ENCODE results near the gene EFCAB8.

EFCAB8 gene, protein sequence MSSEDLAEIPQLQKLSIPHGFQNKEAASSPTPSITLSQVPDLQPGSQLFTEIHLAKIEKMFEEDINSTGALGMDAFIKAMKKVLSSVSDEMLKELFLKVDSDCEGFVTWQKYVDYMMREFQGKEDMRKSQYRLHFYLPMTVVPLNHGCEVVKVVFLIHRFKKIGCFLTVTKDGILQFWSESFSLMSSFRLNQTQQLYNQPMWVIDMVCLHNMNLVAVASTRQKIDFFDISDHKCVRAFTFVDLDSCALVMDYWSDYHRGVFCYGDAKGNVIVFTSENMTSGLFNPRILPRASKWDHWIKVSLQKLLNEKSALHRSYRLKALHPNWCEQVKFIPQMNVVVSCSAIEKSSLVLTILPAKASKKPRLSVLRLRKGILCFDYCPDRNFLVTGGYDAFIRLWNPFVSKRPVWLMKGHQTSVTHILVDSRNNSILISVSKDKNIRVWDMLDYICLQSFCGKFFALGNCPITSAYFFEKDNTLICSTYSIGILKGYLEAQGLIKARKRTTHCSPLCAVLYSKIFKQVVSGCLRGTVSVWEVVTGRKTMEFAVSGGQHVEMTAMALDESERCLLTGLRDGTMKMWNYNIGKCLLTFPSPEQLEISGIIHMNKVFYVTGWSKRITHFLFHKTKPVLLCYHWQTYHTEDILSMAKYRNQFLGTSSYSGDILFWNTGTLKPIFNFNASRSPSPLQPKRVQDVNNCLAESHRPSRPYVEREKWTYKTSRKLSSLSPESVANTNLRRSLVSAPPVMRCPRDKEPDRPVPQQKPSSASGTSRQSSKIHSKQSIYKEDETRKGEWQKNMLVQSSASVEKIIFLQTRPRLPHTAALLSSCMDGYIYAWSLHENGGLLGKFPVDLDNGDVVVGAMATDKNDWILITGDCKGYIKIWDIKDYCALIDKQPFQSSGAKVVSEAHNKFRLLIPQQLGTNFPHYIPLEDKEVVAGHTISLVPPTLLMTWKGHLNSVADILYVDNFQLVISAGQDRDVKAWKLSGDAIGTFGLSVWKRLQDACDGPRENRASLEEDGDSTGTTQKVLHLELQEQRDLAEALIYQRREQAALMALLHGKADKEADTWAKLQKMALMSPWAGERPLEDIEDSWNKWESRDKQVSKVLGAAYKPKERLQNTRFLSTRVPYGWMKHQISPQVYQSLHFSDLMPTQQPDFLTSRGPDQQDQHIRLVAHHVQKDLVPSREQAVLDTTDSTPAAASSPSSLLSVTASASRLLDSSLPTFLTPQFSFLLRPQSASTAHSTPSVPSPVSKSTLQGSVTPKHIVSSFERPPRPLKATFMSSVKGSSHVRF

DNA sequence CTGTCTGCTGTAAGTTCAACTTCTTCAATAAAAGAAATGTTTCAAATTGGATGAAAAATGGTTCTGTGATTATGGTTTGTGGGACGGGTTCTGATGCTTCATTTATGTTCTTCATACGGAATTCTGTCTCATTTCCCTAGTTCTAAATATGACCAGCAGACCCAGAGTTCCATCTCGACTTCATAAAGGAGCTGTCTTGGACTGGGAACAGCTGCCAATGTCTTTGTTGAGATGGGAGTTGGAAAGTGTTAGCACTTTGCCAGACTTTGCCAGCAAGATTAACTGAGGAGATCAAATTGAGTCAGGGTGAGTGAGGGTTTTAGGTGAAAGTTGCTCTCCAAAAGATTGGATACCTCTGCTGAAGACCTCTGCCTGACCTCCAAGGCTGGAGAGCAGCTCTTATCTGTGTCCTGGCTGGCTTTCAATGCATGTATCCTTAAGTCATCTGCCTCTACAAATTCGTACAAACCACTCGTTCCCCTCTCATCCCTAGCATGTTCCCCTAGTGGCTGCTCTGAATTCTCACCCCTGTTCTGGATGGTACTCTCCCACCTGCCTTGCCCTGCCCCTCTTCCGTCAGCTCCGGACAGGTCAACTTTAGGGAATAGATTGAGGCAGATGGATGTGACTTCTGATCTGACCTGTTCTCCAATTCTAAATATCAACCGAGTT lies at the start of gene EFCAB8:
EFCAB8 (plus strand) TSS at position 223 of the 672 bp plus-strand sequence. CDS start 4,870 bp downstream, outside the sequence.
- DNase-seq, result no peak

DNA sequence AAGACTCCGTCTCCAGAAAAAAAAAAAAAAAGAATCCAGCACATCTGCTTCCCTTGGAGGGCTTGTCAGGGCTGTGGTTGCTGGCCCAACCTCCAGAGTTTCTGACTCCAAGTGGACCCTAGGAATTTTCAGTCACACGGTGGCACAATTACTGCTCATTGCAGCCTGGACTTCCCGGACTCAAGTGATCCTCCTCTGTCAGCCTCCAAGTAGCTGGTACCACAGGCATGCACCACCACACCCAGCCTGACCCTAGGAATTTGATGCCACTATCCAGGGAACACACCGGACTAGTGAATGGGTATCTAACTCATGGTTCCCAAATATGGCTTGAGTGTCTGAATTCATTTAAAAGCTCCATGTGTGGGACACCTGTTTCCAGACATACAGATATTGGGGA lies 48.8 kb upstream of the EFCAB8 start:
- no peak for DNase-seq

DNA sequence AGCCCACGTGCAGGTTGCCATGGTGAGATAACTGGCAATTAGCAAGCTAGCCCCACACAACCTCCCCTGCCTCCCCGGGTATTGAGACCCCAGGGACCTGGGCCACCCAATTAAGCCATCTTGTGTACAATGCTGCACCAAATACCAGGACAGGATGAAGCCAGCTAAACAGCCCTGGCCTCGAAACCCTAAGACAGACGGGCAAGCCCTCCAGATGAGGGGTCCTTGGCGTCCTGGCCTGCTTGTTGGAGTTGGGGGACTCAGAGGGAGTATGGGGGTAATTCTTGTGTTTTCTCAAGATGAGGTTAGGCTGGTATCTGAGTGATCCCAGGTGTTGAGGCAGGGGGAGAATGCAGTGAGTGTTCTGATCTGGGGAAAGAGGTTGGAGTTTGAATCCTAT lies 47.8 kb upstream of the EFCAB8 start:
- DNase-seq, result no peak

DNA sequence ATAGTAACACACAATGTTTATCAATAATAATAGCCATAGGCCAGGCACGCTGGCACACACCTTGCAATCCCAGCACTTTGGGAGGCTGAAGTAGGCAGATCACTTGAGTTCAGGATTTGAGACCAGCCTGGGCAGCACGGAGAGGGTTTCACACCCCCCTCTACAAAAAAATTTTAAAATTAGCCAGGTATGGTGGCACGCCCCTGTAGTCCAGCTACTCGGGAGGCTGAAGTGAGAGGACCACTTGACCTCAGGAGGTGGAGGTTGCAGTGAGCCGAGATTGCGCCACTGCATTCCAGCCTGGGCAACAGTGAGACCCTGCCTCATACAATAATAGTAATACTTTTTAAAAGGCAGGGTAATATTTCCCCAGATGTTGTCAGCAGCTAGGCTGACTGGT lies 46.8 kb upstream of the EFCAB8 start:
- DNase-seq, result no peak

DNA sequence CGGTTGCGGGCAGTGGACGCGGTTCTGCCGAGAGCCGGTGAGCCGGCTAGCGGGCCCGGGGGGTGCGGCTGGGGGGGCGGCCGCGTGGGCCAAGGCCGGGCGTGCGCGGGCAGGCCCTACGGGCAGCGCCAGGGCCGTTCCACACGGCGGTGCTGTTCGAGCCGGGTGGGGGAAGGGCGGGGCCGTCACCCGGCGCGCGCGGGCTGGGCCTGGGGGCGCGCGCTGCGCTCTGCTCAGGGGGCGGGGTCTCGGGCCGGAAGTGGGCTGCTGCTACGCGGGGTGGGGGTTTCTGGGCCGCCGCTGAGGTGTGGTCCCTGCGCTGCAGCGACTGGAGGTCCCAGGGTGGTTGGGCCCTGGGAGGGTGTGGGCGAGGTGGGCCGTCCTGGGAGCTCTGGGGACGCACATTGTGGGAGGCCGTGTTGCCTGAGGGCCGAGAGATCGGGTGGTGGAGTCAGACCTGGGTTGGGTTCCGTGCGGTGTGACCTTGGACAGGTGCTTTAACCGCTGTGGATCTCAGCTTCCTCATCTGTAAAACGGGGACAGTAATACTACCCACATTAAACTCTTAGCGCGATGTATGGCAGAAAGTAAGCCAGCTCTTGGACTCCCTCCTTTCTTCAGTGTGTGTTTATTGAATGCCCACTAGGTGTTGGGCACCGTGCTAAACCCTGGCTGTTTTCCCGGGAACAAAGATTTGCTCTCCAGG lies 38.6 kb upstream of the EFCAB8 start:
- peak; percentile 79 for DNase-seq

DNA sequence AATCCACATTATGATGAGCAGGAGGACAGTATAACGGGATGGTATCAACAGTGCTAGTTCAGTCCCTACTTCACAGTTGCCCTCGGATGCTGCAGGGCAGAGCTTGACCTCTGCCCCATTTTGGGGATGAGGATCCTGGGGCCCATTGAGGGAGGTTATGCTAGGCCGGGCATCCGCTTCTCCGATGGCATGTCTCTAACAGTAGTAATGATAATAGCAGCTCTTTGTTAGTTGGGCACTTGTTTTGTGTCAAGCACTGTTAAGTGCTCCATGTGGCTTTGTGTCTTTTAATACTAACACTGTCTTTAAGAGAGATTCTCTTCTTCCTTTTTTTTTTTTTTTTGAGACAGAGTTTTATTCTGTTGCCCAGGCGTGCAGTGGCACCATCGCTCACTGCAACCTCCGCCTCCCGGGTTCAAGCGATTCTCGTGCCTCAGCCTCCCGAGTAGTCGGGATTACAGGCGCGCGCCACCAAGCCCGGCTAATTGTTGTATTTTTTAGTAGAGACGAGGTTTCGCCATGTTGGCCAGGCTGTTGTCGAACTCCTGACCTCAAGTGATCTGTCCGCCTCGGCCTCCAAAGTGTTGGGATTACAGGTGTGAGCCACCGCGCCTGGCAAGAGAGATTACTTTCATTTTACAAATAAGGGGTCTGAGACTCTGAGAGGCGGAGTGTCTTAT lies 37.9 kb upstream of the EFCAB8 start:
- DNase-seq, result no peak

DNA sequence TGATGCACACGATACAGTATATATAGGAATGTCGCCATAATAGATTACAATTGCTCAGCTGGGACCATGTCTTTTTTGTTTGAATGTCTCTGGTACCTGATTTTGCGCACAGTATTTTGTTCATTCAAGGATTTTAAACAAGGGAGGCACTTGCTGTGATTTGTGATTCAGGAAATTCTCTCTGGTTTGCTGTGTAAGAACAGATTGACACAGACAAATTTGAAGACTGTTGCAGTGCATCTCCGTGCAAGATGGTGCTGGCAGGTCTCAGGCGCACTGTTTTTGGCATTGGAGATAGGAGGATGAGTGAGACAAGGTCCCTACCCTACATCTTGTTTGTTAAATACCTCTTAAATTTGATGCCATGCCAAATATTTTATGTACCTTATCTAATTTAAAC lies 36.5 kb upstream of the EFCAB8 start:
- DNase-seq, result no peak

DNA sequence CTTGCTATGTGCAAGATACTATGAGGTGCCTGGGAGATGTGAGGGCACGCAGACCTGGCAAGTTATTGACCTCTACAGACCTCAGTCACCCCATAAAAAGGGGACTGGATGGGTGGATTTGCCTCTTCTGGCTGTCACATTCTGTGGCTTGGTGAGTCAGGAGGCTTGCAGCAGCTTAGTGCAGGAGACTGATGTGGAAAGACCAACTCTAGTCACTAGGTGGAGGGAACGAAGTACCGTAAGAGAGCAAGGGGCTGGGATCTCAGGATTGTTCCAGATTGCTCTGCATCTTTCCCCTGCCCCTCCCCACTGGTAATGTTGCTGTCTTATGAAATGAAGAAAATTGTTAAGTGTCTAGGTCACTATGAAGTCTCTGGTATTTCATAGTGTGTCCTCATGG lies 35.6 kb upstream of the EFCAB8 start:
- DNase-seq, result no peak

DNA sequence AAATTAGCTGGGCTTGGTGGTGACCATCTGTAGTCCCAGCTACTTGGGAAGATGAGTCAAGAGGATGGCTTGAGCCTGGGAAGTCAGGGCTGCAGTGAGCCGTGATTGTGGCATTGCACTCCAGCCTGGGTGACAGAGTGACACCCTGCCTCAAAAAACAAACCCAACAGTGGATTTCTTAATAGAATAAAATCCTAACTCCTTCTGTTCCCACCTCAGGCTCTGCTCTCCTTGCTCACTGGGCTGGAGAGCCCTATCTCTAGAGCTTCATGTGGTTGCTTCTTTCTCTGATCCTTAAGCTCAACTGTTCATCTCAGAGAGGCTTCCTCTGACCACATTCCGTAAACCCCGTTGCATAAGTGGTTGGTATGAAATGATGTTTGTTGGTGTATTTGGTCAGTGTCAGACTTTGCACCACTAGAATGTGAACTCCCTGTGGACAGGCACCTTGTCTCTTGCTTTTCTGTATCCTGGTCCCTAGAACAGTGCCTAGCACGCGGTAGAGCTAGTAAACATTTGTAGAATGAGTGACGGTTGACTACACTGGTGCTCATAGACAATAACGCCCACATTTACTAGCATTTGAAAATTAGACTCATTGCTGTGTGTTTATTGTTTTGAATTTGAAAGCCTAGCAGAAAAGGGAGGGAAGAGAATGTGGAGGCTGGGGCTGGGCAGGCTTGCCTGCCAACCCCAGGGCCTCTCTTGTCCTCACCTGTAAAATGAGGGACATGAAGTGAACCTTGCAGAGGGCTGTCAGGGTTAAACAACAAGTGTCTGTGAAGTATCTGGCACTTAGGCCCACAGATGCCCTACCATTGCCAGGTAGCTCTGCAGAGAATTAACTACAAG lies 34.8 kb upstream of the EFCAB8 start:
- DNase-seq, result no peak

DNA sequence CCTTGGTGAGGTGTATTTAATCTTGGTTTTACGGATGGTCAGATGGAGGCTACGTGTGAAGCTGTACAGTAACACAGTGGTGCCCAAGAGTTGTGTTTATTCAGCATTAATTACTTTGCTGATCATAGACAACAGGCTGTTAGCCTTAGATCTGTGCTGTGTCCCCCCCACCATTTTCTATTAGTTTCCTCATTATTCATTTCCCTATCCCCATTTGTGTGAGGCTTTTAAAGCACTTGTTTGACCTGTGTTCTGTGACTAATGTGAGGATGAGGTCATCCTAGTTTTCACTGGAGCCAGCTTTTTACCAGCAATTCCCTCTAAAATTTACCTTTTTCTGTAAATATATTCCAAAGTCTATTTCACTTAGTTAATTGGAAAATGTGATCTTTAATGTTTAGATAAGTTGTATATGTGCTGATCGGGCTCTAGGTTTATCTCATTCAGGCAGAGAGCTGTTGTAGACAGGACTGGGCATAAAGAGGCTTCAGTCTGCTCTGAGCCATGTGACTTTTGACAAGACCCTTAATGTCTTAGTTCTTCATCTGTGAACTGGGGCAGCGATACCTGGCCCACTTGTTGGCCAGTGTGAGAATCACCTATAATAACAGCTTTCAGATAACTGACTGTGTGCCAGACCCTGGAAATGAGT lies 30.6 kb upstream of the EFCAB8 start:
- DNase-seq, result peak; percentile 40

DNA sequence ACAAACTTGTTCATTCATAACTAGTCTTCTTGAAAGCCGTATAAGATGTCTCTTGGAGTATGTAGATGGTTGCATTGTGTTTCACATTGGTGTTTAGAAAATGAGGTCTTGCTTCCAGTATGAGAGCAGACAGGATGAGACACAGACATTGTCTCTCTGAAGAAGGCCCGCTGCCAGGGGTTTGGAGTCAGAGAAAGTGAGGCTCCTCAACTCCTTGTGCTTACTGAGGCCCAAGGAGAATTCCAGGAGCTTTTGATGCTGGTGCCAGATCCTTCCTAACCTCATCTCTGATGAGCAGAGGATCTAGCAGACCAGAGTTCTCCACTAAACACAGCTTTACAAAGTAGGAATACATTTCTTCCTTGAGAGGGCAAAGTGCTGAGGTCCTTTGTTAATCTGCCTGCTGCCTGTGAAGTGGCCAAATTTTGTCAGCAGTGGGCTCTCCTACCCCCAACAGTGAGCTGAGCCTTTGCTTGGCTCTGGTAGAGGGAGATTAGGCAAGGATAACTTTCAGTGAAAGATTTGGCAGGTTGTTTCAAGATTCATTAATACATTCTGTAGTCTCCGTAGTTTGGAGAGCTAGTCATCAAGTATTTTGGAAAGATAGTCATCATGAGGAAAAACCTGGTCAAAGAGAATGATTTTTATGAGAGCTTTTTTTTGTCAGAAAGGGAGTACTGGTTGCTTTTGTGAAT lies 29.3 kb upstream of the EFCAB8 start:
- no peak for DNase-seq

DNA sequence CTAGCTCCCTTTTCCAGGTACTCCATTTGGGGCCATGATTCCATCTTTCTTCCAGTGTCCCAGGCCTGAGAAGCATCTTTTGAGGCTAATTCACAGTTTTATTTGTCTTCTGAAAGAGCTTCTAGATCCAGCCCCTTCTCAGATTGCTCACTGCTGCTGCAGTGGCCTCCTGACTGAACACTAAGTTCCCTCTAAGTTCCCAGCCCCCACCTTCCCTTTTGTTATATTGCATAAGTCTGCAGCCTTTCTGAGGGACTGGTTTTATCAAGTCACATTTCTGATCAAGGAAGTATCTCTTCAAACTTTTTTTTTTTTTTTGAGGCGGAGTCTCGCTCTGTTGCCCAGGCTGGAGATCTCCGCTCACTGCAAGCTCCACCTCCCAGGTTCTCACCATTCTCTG lies 28.3 kb upstream of the EFCAB8 start:
- DNase-seq, result no peak

DNA sequence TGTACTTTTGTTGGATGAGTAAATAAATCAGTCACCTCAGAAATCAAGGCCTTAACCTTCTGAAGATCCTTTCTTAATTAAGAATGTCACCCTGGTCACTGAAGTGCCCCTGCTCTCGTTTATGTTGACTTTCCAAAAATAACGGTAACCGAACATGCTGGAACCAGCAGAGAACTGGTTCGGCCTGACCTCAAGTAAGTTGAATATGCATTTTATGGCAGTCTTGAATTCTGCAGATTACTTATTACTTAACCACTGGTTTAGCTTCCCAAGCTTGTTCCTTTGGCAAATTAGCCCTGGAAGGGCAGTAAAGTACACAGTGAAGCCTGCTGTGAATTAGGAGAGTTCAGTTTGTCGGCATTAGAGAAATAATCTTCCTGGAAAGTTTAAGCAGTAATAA lies 26.7 kb upstream of the EFCAB8 start:
- no peak for DNase-seq

DNA sequence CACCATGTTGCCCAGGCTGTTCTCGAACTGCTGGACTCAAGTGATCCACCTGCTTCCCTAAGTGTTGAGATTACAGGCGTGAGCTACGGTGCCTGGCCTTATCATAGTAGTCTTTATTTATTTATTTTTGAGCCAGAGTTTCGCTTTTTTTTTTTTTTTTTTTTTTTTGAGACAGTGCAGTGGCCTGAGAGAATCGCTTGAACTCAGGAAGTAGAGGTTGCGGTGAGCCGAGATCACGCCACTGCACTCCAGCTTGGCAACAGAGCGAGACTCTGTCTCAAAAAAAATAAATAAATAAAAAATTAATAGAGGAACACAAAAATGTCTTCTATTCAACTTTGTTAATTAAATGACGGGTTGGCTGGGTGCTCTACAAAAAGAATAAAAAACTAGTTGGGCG lies 26.1 kb upstream of the EFCAB8 start:
- DNase-seq, result no peak

DNA sequence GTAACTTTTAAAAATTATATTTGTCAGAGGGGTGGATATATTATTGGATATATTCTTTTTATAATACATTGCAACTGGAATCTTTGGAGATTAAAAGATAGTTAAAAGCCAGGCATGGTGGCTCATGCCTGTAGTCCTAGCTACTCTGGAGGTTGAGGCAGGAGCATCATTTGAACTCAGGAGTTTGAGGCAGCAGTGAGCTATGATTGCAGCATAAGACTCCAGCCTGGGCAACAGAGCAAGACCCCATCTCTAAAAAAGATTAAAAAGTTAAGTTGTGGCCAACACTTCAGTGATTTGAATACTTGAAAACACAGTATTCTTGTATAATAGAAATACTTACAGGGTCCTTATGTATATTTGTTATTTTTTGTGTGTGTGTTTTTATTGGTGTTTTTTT lies 23.8 kb upstream of the EFCAB8 start:
- DNase-seq, result no peak

DNA sequence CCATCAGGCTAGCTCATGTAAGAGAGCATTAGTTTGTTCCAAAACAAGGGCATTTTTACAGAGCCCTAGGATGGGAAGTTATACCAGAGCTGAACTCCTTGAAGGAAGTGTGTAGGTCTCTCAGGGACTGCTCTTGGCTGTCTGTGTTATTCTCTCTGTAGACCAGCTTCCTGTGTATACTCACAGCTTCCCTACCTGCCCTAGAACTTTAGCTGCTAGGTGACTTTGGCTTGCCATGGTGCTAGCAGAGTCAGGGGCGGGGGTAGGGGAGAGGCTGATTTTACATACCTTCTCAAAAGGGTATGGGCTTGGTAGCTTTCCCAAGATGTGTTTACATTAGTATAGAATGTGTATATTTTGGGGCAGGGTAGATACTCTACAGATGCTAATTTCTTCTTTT lies 21.6 kb upstream of the EFCAB8 start:
- DNase-seq, result no peak

DNA sequence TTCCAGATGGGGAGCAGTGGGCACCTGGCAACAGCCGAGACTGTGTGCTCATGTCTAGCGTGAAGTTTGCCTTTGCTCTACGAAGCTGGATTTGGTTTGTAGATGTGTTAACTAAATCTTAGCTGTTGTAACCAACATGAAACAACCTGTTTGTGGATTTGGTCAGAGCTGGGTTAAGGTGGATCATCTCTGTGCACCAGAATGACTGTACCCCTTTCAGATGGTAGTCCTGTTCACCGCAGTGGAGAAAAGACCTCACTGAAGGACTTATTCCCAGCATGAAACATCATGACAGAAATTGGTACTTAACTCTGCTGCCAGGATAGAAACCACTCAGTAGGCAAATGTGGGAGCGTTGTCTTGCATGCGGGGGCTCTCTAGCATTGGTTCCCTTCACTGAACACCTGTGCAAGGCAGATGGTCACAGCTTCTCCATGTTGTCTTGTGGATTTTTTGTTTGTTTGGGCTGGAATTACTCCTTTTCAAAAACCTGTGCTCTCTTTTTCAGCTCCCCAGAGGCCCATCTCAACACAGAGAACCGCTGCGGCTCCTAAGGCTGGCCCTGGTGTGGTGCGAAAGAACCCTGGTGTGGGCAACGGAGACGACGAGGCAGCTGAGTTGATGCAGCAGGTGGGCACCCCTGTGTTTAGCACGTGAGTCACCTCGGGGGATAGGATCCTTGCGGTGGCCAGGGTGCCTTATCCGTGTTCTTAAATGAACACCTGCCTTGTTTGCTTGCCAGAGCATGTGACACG lies 19.3 kb upstream of the EFCAB8 start:
- DNase-seq, result peak; percentile 21

DNA sequence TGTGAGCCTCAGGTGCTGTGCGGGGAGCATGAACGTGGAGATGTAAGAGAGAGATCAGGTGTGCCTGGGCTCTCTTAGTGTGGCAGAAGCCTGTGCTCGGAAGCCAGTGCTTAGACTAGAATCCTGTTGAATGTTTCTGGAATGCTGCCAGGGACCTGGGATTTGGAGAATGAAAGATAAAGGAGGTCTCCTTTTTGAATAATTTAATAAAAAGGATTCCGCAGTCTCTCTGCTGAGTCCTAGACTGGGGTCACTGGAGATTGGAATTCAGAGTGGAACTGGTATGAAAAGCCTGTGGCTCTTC lies 18.8 kb upstream of the EFCAB8 start:
- no peak for DNase-seq

DNA sequence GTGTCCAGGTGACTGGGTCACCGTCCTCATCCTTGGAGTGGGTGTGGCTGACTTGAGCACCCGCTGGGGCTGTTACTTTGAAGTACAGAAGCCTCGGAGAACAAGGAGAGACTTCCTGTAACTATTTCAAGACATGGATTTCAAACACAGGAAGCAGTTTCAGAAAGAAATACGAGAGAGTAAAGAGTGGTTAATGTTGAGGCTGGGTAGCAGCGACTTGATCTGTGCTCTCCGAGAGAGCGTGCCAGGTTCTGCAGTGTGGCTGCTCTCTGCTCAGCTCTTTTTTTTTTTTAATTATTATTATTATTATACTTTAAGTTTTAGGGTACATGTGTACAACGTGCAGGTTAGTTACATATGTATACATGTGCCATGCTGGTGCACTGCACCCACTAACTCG lies 17.5 kb upstream of the EFCAB8 start:
- no peak for DNase-seq
